ENCODE measurements around the gene GALNT10. TPM values are rescaled to one million over a fixed set of nuclear protein-coding genes. Genes with fewer than 3 reads are reported as not detected.
A peak's percentile ranks its signal among the peaks of the same experiment; 100 is the strongest.

The GALNT10 gene
- polyA plus RNA-seq, 1 experiment, result 203 TPM

DNA sequence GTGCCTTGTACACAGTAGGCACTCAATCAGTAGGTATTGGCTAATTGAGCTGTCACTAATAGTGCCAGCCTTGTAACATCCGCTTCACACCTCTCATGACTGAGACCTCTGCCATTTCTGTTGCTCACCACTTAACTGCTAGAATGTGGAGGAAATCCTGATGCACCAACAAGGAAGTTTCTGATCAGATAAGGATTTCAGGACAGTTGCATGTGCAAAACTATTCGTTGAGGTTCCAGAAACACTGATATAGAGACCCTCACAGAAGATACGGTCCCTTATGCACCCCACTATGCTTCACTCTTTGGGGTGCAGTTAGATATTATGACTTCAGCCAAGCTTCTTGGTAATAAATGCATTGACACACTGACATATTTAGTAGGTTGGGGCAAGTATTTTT lies 266.0 kb downstream of the GALNT10 start:
- ChIA-PET POLR2A (no interaction called here), CTCF (interaction anchor here (0.9 to 2.2 kb wide), 4 partner anchors 10 to 171 kb away, joined by 3 to 7 read pairs (median 4); no protein-coding TSS in a partner anchor)
- TF ChIP-seq, protein P1, sequence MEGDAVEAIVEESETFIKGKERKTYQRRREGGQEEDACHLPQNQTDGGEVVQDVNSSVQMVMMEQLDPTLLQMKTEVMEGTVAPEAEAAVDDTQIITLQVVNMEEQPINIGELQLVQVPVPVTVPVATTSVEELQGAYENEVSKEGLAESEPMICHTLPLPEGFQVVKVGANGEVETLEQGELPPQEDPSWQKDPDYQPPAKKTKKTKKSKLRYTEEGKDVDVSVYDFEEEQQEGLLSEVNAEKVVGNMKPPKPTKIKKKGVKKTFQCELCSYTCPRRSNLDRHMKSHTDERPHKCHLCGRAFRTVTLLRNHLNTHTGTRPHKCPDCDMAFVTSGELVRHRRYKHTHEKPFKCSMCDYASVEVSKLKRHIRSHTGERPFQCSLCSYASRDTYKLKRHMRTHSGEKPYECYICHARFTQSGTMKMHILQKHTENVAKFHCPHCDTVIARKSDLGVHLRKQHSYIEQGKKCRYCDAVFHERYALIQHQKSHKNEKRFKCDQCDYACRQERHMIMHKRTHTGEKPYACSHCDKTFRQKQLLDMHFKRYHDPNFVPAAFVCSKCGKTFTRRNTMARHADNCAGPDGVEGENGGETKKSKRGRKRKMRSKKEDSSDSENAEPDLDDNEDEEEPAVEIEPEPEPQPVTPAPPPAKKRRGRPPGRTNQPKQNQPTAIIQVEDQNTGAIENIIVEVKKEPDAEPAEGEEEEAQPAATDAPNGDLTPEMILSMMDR (IDR thresholded peaks at IDR 0.05; ENCODE audit: insufficient read depth, low read depth, low read length), result no peak
- no peaks in the 10 kb centered on the region for H3K27me3 ChIP-seq (ENCODE audit: control insufficient read depth, insufficient read depth, low read length)
- H3K4me3 ChIP-seq (ENCODE audit: low read depth, low read length), result no peak overlapping the region
- H3K36me3 ChIP-seq (ENCODE audit: control insufficient read depth, insufficient read depth, low read length), result peaks cover 19% of the 10 kb centered on the region
- DNase-seq (ENCODE audit: low read depth), result no peak

GRCh38 chr5:154459015-154459414 lies 268.5 kb downstream of the GALNT10 start:
- ChIA-PET CTCF (interaction anchor here (0.8 to 1.7 kb wide), 2 partner anchors 9 to 151 kb away, joined by 4 to 7 read pairs; no protein-coding TSS in a partner anchor), POLR2A (no interaction called here)
- TF ChIP-seq, protein P1 (IDR thresholded peaks at IDR 0.05; ENCODE audit: insufficient read depth, low read depth, low read length), result no peak
- no peak overlapping the region for H3K4me3 ChIP-seq (ENCODE audit: low read depth, low read length)
- H3K27me3 ChIP-seq (ENCODE audit: control insufficient read depth, insufficient read depth, low read length), result no peaks in the 10 kb centered on the region
- peaks cover 9% of the 10 kb centered on the region for H3K36me3 ChIP-seq (ENCODE audit: control insufficient read depth, insufficient read depth, low read length)
- no peak for DNase-seq (ENCODE audit: low read depth)

DNA sequence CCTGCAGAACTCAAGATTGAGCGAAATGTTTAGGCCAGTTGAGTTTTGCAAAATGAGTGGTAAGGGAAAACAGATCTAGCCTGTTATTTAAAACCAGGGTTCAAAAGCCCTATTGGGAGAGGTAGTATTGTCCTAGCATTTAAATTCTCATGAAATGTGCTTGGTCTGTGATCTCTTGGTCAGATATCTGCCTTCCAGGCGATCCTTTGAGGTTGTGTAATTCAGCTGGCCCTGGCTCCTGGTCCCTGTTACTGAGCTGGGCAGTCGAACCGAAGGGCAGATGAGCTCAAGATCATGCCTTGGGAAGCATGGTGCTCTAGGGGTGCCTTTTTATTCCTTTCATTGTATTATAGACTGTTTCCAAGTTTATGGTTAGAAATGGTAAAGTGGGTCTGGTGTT lies 269.6 kb downstream of the GALNT10 start:
- Histone ChIP-seq H3K27me3 (ENCODE audit: control insufficient read depth, insufficient read depth, low read length) (no peaks in the 10 kb centered on the region), H3K4me3 (ENCODE audit: low read depth, low read length) (no peak overlapping the region), H3K36me3 (ENCODE audit: control insufficient read depth, insufficient read depth, low read length) (peaks cover 9% of the 10 kb centered on the region)
- DNase-seq (ENCODE audit: low read depth), result no peak
- POLR2A ChIA-PET, result no interaction called here
- TF ChIP-seq, protein P1 (IDR thresholded peaks at IDR 0.05; ENCODE audit: insufficient read depth, low read depth, low read length), result no peak
- CTCF ChIA-PET, result interaction anchor here (0.5 kb wide), 1 partner anchor 28 kb away, joined by 3 read pairs; no protein-coding TSS in a partner anchor

- ChIA-PET POLR2A (no interaction called here), CTCF (interaction anchor here (1.2 to 2.3 kb wide), 7 partner anchors 8 to 487 kb away, joined by 3 to 10 read pairs (median 5); no protein-coding TSS in a partner anchor)
- no peaks in the 10 kb centered on the region for H3K27me3 ChIP-seq (ENCODE audit: control insufficient read depth, insufficient read depth, low read length)
- DNase-seq (ENCODE audit: low read depth), result no peak
- no peak overlapping the region for H3K4me3 ChIP-seq (ENCODE audit: low read depth, low read length)
- H3K36me3 ChIP-seq (ENCODE audit: control insufficient read depth, insufficient read depth, low read length), result no peaks in the 10 kb centered on the region; the same call in 1 of the 2 replicates
- TF ChIP-seq, protein P1 (IDR thresholded peaks at IDR 0.05; ENCODE audit: insufficient read depth, low read depth, low read length), result peak; percentile 32; the same call in 1 of the 2 replicates
Measured at GRCh38 chr5:154461531-154461930, 271.0 kb downstream of the GALNT10 start.

DNA sequence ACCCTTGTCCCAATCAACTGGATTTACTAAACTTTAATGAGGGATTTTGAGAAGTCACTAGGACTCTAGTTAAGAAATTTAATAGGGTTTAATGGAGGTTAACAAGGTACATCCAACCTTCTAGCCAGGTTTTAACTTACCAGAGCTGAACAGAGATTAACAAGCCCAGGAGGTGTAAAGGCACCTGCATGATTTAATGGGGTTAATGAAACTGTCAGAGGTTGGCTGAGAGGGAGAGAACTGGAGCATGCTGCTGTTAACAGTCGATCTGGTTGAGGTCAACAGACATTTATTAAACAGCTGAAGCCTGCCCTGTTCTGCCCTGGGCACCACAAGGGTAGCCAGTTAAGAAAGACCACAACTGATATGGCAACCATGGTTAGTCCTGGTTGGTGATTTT lies 273.9 kb downstream of the GALNT10 start:
- TF ChIP-seq, protein P1 (IDR thresholded peaks at IDR 0.05; ENCODE audit: insufficient read depth, low read depth, low read length), result no peak
- ChIA-PET POLR2A (no interaction called here), CTCF (interaction anchor here (1.1 to 1.6 kb wide), 2 partner anchors 14 to 146 kb away, joined by 4 to 8 read pairs; no protein-coding TSS in a partner anchor)
- no peak for DNase-seq (ENCODE audit: low read depth)
- Histone ChIP-seq H3K36me3 (ENCODE audit: control insufficient read depth, insufficient read depth, low read length) (no peaks in the 10 kb centered on the region), H3K4me3 (ENCODE audit: low read depth, low read length) (no peak overlapping the region), H3K27me3 (ENCODE audit: control insufficient read depth, insufficient read depth, low read length) (peaks cover 1% of the 10 kb centered on the region; the same call in 1 of the 2 replicates)
